PC-9 (cell line): ENCODE results near the gene ENPEP.

Experiments
- EZH2 ChIP-seq: fragments of 200-600 bp; sonication (generic); IDR thresholded peaks from 2 replicates; pipeline ENCODE4 v1.8.0; 2017; ENCODE audit warnings: antibody characterized with exemption, low read depth
- TF ChIP-seq, protein P1 (sequence below): fragments of 200-600 bp; sonication (generic); conservative IDR thresholded peaks from 2 replicates; pipeline ENCODE4 v1.6.1; 2017; ENCODE audit warnings: mixed run types, antibody characterized with exemption, mild to moderate bottlenecking, moderate library complexity

DNA sequence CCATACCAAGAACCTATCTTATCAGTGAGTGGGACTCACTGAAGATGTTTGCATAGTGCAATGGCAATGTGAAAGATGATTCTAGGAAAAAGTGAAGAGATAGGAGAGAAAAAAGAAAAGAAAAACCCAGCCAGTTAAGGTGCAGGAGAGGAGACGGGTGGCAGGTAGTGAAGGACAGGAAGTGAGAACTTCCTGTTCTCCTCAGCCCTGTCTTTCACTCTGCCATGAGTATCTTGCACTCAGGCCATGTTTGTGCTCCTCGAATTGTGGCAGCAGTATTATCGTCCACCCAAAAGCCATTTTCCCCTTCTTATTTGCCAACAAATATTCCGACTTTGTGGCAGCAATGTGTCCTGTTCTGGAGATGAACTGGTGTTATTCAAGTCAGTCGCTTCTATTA is 8.6 kb upstream of the ENPEP start:
- TF ChIP-seq, protein P1, sequence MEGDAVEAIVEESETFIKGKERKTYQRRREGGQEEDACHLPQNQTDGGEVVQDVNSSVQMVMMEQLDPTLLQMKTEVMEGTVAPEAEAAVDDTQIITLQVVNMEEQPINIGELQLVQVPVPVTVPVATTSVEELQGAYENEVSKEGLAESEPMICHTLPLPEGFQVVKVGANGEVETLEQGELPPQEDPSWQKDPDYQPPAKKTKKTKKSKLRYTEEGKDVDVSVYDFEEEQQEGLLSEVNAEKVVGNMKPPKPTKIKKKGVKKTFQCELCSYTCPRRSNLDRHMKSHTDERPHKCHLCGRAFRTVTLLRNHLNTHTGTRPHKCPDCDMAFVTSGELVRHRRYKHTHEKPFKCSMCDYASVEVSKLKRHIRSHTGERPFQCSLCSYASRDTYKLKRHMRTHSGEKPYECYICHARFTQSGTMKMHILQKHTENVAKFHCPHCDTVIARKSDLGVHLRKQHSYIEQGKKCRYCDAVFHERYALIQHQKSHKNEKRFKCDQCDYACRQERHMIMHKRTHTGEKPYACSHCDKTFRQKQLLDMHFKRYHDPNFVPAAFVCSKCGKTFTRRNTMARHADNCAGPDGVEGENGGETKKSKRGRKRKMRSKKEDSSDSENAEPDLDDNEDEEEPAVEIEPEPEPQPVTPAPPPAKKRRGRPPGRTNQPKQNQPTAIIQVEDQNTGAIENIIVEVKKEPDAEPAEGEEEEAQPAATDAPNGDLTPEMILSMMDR = no peak
- TF ChIP-seq EZH2 = no peak
